HG02623 (cell line): ENCODE results near the gene PLEKHO2.

Experiments
- ATAC-seq: cut with Tn5 transposase; IDR thresholded peaks from one replicate; pipeline ENCODE4 v1.9.1; 2021; ENCODE audit warnings: moderate library complexity; ENCODE audit not compliant: unreplicated experiment

The PLEKHO2 gene

GRCh38 chr15:64911311-64912186 is 69.8 kb downstream of the PLEKHO2 start, which contains the start of gene ANKDD1A:
Gene ANKDD1A (plus strand): TSS chr15:64911902. CDS start chr15:64911931, 29 bp downstream.
- ATAC-seq = peak; percentile 66

GRCh38 chr15:64912379-64913325 is 70.9 kb downstream of the PLEKHO2 start:
- no peak for ATAC-seq

- ATAC-seq = no peak
These were observed 74.0 kb downstream of the PLEKHO2 start for GRCh38 chr15:64915518-64916227.

DNA sequence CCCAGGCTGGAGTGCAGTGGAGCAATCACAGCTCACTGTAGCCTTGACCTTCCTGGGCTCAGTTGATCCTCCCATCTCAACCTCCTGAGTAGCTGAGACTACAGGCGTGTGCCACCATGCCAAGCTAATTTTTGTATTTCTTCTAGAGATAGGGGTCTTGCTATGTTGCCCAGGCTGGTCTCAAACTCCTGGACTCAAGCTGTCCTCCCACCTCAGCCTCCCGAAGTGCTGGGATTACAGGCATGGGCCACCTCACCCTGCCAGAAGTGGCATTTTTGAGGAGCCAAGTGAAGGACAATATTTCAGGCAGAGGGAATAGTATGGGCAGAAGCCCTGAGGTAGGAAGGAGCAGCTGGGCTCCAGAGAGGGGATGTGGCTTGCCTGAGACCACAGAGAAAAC is 74.7 kb downstream of the PLEKHO2 start:
- ATAC-seq = no peak

GRCh38 chr15:64917211-64917610 is 75.5 kb downstream of the PLEKHO2 start:
- ATAC-seq = no peak
